ENCODE data around the gene ARAP3.
"Not testable (repeated sequence)": the region's sequence is repeated elsewhere in the genome, so short reads cannot be mapped to it uniquely, and the experiment has no call there.

ARAP3 gene

GRCh38 chr5:141681695-141682641 is at the start of gene ARAP3:
Gene ARAP3 (minus strand): TSS chr5:141682230. CDS start chr5:141680486, 1,744 bp downstream.
- peak; percentile 19 for DNase-seq

GRCh38 chr5:141729387-141730006 is 47.5 kb upstream of the ARAP3 start:
- DNase-seq = no peak

- no peak for DNase-seq
These were observed 43.9 kb upstream of the ARAP3 start for GRCh38 chr5:141725891-141726290.

DNA sequence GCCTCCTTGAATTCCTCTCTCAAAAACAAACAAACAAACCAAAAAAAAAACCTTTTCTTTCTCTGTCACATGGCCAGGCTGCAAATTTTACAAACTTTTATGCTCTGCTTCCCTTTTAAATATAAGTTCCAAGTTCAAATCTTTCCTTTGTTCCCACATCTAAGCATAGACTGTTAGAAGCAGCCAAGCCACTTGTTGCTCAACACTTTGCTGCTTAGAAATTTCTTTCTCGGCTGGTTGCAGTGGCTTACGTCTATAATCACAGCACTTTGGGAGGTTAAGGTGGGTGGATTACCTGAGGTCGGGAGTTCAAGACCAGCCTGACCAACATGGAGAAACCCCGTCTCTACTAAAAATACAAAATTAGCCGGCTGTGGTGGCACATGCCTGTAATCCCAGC is 43.1 kb upstream of the ARAP3 start:
- DNase-seq = not testable (repeated sequence)

DNA sequence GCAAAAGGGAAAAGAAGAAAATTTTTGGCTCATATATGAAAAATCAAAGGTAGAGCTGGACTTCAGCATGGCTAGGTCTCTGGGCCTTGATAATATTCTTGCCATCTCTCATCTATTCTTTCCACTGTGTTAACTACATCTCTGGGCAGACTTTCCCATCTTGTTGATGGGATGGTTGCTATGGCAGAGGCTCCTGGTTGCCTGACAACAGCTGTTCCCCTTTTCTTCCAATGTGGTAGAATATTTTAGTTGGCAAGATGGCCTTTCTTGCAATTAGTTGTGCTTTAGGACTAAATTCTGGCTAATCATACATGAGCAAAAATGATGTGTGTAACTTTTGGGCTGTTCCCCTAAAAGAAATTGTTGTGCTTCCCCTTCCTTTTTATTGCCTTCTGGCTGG is 40.2 kb upstream of the ARAP3 start:
- no peak for DNase-seq

- no peak for DNase-seq
These were observed 35.0 kb upstream of the ARAP3 start for GRCh38 chr5:141717043-141717442.

DNA sequence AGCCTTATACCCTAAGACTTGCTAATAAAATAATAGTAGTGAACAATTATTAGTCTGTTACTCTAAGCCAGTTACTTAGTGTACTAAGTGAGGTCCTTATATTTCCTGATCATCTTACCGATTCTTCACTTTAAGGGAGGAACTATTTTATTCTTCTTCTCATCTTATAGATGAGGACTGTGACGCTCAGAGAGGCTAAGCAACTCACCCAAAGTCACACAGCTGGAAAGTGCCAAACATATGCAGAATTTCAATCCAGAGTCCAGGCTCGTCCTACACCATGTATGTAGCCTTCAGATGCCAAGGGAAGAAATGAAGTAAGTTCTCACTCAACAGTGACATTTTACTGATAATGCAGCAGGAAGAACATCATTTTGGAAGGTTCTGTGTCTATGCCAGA is 34.4 kb upstream of the ARAP3 start:
- no peak for DNase-seq

DNA sequence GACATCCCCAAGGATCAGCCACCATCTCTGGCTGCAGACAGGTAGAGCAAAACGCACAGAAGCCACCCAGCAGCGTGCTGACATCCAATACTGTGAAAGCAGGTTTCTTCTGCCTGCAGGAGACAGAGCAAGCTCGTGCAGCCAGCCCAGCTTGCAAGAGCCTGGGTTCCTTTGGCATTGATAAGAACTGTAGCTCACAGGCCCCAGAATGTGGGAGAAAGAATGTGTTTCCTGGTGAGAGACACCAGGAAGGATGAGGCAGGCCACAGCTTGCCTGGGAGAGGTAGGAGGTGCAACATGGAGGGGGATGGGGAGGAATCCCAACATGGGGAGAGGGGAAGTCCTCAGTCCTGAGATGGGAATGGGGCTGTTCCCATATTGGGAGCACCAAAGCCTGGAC is 34.0 kb upstream of the ARAP3 start:
- no peak for DNase-seq

DNA sequence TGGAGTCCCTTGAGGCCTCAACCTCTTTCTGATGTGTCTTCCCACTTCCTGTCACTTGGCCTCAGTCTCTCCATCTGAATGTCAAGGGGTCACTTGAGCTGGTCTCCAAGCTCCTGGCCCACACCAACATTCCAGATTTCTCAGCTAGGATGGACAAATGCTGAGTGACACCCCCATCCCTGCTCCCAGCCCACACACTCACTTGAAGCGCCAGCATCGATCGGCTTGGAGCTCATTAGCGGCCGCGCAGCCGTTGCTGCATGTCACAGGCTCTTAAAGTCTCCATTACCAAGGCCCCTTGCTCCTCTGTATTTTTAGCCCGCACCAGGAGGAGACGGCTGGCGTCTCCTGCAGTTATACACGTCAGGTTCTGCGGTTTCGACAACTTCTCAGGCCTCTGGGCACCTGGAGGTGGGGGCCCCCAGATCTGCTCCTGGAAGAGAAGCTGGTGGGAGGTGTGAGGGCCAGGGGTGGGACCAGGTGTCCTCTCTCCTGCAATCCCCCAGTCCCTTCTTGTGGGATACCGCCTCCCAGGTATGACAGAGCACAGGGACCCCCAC is 33.4 kb upstream of the ARAP3 start:
- DNase-seq = no peak

DNA sequence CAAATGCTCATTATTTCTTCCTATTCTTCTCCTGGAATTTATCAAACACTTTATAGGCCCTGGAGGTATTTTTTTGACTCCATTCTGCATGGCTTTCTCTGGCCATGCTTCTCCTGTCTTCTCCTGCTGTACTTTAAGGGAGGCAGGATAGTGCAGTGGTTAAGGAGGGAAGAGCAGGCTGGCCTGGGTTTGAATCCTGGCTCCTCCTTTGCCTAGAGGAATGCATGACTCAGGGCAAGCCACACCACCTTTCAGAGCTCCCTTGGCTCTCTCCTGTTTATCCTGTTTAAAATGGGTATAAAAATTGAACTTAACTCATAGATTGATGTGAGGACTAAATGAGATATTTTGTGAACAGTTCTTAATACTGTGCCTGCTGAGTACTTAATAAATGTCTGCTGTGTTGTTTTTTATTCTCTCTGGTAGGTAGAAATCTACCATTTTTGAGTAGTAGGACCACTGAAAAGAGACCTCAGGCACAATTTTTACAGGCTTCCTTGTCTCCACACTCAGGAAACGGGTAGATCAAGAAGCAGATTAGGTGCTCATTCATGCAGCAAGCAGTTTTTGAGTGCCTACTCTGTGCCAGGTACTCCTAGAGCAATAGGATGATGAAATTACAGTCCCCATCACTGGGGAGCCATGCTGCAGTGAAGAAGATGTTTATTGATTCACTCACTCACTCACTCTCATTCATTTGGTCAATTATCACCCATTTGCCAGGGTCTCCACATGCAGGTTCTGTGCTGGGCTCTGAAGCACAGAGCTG is 32.7 kb upstream of the ARAP3 start:
- DNase-seq = no peak

DNA sequence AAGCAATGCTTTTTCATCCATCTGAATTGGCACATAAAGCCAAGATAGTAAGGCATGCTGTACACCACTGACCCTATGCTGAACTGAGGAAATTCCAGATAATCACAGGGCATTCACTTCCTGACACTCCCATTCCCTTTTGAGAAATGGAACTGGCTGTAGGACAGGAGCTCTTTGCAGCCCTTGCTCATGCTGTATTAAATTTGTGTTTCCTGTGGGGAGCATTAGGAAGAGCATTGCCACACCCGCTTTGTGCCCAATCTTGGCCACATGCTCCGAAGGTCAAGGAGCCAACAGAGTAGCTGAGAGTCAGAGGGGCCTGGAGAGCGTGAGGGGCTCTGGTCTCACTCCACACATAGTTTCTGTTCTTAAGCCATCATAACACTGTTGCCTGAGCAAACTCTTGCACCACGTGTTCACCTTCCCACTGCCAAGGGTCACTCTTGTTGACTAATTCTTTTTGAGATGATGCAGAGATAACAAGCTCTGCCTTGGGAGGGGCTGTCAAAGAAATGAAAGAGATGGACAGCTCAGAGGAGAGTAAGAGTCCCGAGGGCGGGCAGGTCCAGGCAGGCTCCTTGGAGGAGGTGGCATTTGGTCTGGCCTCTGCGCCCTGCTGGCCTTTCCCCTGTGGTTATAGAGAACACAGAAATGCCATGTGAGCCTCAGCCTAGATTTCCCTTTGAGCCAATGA is 31.7 kb upstream of the ARAP3 start:
- DNase-seq = no peak

DNA sequence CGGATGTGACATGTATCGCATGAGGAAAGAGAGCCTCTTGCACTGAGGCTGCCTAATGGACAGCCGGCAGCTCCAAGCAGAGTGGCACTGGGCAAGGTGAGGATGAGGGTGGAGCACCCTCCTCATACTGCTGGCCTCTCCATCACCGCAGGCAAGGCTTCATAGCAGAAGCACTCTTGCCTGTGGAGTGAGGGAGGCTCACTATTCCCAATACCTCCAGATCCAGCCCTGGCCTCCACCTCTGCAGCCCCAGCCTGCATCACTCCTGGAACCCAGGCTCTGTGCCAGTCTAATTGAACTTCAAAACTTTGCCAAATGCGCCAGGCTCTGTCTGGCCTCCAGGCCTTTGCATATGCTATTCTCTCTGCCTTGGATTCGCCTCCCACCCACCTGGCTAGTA is 29.7 kb upstream of the ARAP3 start:
- no peak for DNase-seq

GRCh38 chr5:141709699-141710267 is 27.8 kb upstream of the ARAP3 start:
- no peak for DNase-seq

DNA sequence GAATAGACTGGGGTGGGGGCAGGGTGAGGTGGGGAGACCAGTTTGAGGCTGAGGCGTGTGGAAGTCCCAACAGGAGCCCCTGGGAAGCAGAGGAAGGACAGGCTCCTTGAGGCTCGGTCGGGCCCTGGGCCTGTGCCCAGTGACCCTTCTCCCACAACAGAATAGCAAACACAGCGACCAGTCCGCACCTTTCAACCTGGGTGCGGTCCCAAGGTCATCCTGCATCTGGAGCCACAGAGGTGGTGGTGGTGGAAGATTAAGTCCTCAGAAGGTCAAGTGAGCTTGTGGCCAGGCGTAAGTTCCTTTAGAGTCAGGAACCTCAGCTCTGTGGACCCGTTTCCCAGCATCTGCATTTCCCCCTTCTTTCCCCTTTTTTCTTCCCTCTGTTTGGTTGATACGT is 26.0 kb upstream of the ARAP3 start:
- no peak for DNase-seq

- no peak for DNase-seq
These were observed 25.5 kb upstream of the ARAP3 start for GRCh38 chr5:141707510-141707909.

DNA sequence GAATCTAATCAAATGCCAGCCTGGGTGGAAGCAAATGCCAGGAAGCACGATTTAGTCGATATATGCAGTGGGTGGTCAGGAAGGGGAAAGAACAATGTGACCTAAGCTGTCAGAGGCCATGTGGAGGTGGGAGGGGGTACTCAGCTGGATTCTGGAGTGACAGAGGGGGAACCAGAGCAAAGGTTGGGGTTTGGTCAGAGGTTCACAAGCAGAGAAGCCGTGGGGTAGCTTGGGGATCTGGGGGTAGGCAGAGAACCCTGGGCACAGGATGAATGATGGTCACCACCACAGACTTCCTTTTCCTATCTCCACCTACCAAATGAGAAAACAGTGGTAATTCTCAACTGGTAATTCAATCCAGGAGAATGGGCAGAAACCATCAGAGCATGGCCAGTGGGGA is 24.1 kb upstream of the ARAP3 start:
- DNase-seq = no peak

- no peak for DNase-seq
These were observed 23.4 kb upstream of the ARAP3 start for GRCh38 chr5:141705469-141705868.

GRCh38 chr5:141704782-141705297 is 22.8 kb upstream of the ARAP3 start:
- DNase-seq = no peak

GRCh38 chr5:141703133-141703561 is 21.1 kb upstream of the ARAP3 start:
- no peak for DNase-seq

DNA sequence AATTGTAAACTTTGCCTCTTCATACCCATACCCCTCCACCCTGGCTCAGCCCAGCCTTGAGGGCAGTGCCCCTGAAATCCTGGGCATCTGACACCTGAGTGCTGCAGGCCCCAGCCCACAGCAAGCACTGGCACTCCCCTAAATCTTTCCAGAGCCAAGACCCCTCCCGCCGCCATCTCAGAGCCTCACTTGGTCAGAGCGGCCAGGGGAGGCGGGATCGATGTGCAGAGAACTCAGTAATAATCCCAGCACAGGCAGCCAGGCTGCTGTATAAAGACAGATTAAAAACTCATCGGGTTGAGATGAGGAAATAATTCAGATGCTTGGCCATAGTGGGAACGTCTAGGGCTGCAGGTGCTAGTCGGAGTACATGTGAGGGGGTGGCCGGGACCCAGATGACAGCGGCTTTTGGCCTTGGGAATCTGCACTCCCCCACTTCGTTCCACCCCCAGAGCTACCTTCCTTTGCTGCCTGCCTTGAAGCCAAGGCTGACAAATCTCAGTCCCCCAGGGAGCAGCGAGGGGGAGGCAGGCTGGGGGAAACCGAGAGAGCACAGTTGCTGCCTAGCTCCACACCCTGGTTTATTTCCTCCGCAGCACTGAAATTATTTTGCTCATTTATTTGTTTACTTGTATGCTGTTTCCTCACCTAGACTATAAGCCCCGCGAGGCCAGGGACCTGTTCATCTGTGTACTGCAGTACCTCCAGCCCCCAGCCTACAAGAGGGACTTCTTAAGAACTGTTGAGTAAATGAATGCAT is 19.5 kb upstream of the ARAP3 start:
- DNase-seq = no peak

DNA sequence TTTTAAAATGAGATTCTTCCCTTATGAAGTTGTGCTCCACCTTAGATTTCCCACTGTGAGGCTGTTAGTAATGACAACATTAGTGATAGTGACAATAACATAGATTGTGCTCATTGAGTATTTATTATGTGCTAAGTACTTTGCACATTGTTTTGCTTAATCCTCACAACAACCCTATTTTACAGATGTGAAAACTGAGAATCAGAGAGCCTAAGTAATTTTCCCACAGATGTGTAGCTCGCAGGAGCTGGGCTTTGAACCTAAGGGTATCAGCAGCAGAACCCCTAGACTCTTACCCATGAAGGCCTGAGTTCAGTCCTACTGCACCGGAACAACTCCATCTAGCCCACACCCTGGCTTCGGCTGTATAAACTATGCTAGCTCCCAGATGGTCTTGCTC is 15.6 kb upstream of the ARAP3 start:
- no peak for DNase-seq
